Measurements from ENCODE around the gene GAS7.
"Not testable (repeated sequence)": the region's sequence is repeated elsewhere in the genome, so short reads cannot be mapped to it uniquely, and the experiment has no call there.

Gene GAS7

GRCh38 chr17:9936095-9936494 lies 262.3 kb downstream of the GAS7 start:
- no peak for DNase-seq

GRCh38 chr17:9935408-9935807 lies 263.0 kb downstream of the GAS7 start:
- DNase-seq = no peak

- DNase-seq = no peak
Measured at GRCh38 chr17:9934331-9934730, 264.1 kb downstream of the GAS7 start.

GRCh38 chr17:9932491-9932890 lies 265.9 kb downstream of the GAS7 start:
- DNase-seq = no peak

- no peak for DNase-seq
Measured at GRCh38 chr17:9931144-9931741, 267.2 kb downstream of the GAS7 start.

GRCh38 chr17:9929871-9930270 lies 268.5 kb downstream of the GAS7 start:
- no peak for DNase-seq

GRCh38 chr17:9928601-9929333 lies 269.6 kb downstream of the GAS7 start:
- DNase-seq = peak in 1 of 2 experiments; percentile 42

- DNase-seq = no peak
Measured at GRCh38 chr17:9926150-9926804, 272.1 kb downstream of the GAS7 start.

GRCh38 chr17:9925457-9925856 lies 272.9 kb downstream of the GAS7 start:
- no peak for DNase-seq

GRCh38 chr17:9924735-9925191 lies 273.6 kb downstream of the GAS7 start:
- peak; percentile 77 to 86 for DNase-seq

- no peak for DNase-seq
Measured at GRCh38 chr17:9922012-9922848, 276.2 kb downstream of the GAS7 start.

GRCh38 chr17:9921216-9921615 lies 277.2 kb downstream of the GAS7 start:
- DNase-seq = not testable (repeated sequence)

GRCh38 chr17:9918804-9919352 lies 279.5 kb downstream of the GAS7 start:
- no peak for DNase-seq

GRCh38 chr17:9918352-9918751 lies 280.1 kb downstream of the GAS7 start:
- DNase-seq = no peak

GRCh38 chr17:9917801-9918200 lies 280.6 kb downstream of the GAS7 start:
- no peak for DNase-seq

GRCh38 chr17:9917131-9917530 lies 281.3 kb downstream of the GAS7 start:
- DNase-seq = no peak

GRCh38 chr17:9916108-9916507 lies 282.3 kb downstream of the GAS7 start:
- DNase-seq = no peak

GRCh38 chr17:9913476-9913875 lies 284.9 kb downstream of the GAS7 start:
- DNase-seq = no peak

- DNase-seq = no peak
Measured at GRCh38 chr17:9912121-9913099, 286.0 kb downstream of the GAS7 start.

GRCh38 chr17:9911089-9911488 lies 287.3 kb downstream of the GAS7 start:
- DNase-seq = no peak

- no peak for DNase-seq
Measured at GRCh38 chr17:9908649-9909042, 289.8 kb downstream of the GAS7 start.

Data from NCI-H526 (cell line).